ENCODE data around the gene RCVRN. TPM values are rescaled to one million over a fixed set of nuclear protein-coding genes. Genes with fewer than 3 reads are reported as not detected.

RCVRN gene
- total and polyA plus RNA-seq, 2 donors, result under 0.01 to 0.07 TPM

GRCh38 chr17:9917131-9917530 lies 12.1 kb upstream of the RCVRN start:
- peaks cover 2 to 10% of the 10 kb centered on the region in 2 donors for H3K36me3 ChIP-seq (ENCODE audit: control insufficient read depth in 2 of 2, insufficient read depth in 2 of 2, low read length in 1 of 2)

GRCh38 chr17:9916108-9916507 lies 11.0 kb upstream of the RCVRN start:
- H3K4me3 ChIP-seq (ENCODE audit: low read length in 2 of 2), result no peak overlapping the region
- H3K4me1 ChIP-seq (ENCODE audit: control insufficient read depth in 2 of 2, insufficient read depth in 2 of 2, low read length in 2 of 2), result no peaks in the 10 kb centered on the region
- H3K27ac ChIP-seq (ENCODE audit: low read depth in 1 of 2, low read length in 1 of 2), result no peak overlapping the region
- no peak for DNase-seq (ENCODE audit: low read depth in 6 of 9, low spot score in 9 of 9)
- no peaks in the 10 kb centered on the region for H3K27me3 ChIP-seq (ENCODE audit: control insufficient read depth in 2 of 2, insufficient read depth in 1 of 2, low read length in 1 of 2)
- 95% methylated on average over 8 of the region's 8 CpGs for WGBS
- peaks cover 2 to 10% of the 10 kb centered on the region in 2 donors for H3K36me3 ChIP-seq (ENCODE audit: control insufficient read depth in 2 of 2, insufficient read depth in 2 of 2, low read length in 1 of 2)
- H3K9me3 ChIP-seq (ENCODE audit: control insufficient read depth in 2 of 2, insufficient read depth in 1 of 2, low read length in 1 of 2), result no peaks in the 10 kb centered on the region

More at GRCh38 chr17:9917131-9917530, 12.1 kb upstream of the RCVRN start:
- Histone ChIP-seq H3K27ac (ENCODE audit: low read depth in 1 of 2, low read length in 1 of 2) (no peak overlapping the region), H3K4me3 (ENCODE audit: low read length in 2 of 2) (no peak overlapping the region), H3K4me1 (ENCODE audit: control insufficient read depth in 2 of 2, insufficient read depth in 2 of 2, low read length in 2 of 2) (no peaks in the 10 kb centered on the region), H3K9me3 (ENCODE audit: control insufficient read depth in 2 of 2, insufficient read depth in 1 of 2, low read length in 1 of 2) (no peaks in the 10 kb centered on the region), H3K27me3 (ENCODE audit: control insufficient read depth in 2 of 2, insufficient read depth in 1 of 2, low read length in 1 of 2) (no peaks in the 10 kb centered on the region)
- no peak for DNase-seq (ENCODE audit: low read depth in 6 of 9, low spot score in 9 of 9)
- 87% methylated on average over 13 of the region's 13 CpGs for WGBS

- H3K9me3 ChIP-seq (ENCODE audit: control insufficient read depth in 2 of 2, insufficient read depth in 1 of 2, low read length in 1 of 2), result no peaks in the 10 kb centered on the region
- H3K4me3 ChIP-seq (ENCODE audit: low read length in 2 of 2), result no peak overlapping the region
- H3K4me1 ChIP-seq (ENCODE audit: control insufficient read depth in 2 of 2, insufficient read depth in 2 of 2, low read length in 2 of 2), result no peaks in the 10 kb centered on the region
- no peak for DNase-seq (ENCODE audit: low read depth in 6 of 9, low spot score in 9 of 9)
- 99% methylated on average over 5 of the region's 5 CpGs for WGBS
- H3K27me3 ChIP-seq (ENCODE audit: control insufficient read depth in 2 of 2, insufficient read depth in 1 of 2, low read length in 1 of 2), result no peaks in the 10 kb centered on the region
- peaks cover 2 to 10% of the 10 kb centered on the region in 2 donors for H3K36me3 ChIP-seq (ENCODE audit: control insufficient read depth in 2 of 2, insufficient read depth in 2 of 2, low read length in 1 of 2)
- H3K27ac ChIP-seq (ENCODE audit: low read depth in 1 of 2, low read length in 1 of 2), result no peak overlapping the region
Measured at GRCh38 chr17:9913476-9913875, 8.4 kb upstream of the RCVRN start.

GRCh38 chr17:9912121-9913099 lies 7.3 kb upstream of the RCVRN start:
- no peak for DNase-seq (ENCODE audit: low read depth in 6 of 9, low spot score in 9 of 9)
- Histone ChIP-seq H3K4me1 (ENCODE audit: control insufficient read depth in 2 of 2, insufficient read depth in 2 of 2, low read length in 2 of 2) (no peaks in the 10 kb centered on the region), H3K9me3 (ENCODE audit: control insufficient read depth in 2 of 2, insufficient read depth in 1 of 2, low read length in 1 of 2) (no peaks in the 10 kb centered on the region), H3K27ac (ENCODE audit: low read depth in 1 of 2, low read length in 1 of 2) (no peak overlapping the region), H3K27me3 (ENCODE audit: control insufficient read depth in 2 of 2, insufficient read depth in 1 of 2, low read length in 1 of 2) (no peaks in the 10 kb centered on the region), H3K36me3 (ENCODE audit: control insufficient read depth in 2 of 2, insufficient read depth in 2 of 2, low read length in 1 of 2) (peaks cover 2 to 5% of the 10 kb centered on the region in 2 donors), H3K4me3 (ENCODE audit: low read length in 2 of 2) (no peak overlapping the region)
- WGBS, result 81% methylated on average over 18 of the region's 18 CpGs

DNA sequence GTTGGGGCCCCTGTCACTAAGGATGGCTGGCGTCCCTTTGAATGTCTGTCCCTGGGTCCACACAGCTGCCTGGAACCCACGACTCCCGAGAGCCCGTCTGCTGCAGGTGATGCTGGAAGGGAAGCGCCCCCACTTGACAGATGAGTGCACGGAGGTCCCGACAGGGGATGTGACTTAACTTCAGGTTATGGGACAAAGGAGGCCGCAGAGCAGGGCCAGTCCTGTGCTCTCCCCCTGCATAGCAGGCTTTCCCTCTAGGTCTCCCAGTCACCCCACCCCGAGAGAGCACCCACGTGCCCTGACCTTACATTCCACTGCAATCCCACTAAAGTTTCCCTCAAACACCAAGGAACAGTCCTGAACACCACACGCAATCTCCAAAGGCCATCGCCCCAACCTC lies 6.0 kb upstream of the RCVRN start:
- Histone ChIP-seq H3K36me3 (ENCODE audit: control insufficient read depth in 2 of 2, insufficient read depth in 2 of 2, low read length in 1 of 2) (peaks cover 1 to 3% of the 10 kb centered on the region in 2 donors), H3K27me3 (ENCODE audit: control insufficient read depth in 2 of 2, insufficient read depth in 1 of 2, low read length in 1 of 2) (no peaks in the 10 kb centered on the region), H3K9me3 (ENCODE audit: control insufficient read depth in 2 of 2, insufficient read depth in 1 of 2, low read length in 1 of 2) (no peaks in the 10 kb centered on the region), H3K27ac (ENCODE audit: low read depth in 1 of 2, low read length in 1 of 2) (no peak overlapping the region), H3K4me3 (ENCODE audit: low read length in 2 of 2) (no peak overlapping the region), H3K4me1 (ENCODE audit: control insufficient read depth in 2 of 2, insufficient read depth in 2 of 2, low read length in 2 of 2) (no peaks in the 10 kb centered on the region)
- DNase-seq (ENCODE audit: low read depth in 6 of 9, low spot score in 9 of 9), result no peak
- 92% methylated on average over 12 of the region's 12 CpGs for WGBS

DNA sequence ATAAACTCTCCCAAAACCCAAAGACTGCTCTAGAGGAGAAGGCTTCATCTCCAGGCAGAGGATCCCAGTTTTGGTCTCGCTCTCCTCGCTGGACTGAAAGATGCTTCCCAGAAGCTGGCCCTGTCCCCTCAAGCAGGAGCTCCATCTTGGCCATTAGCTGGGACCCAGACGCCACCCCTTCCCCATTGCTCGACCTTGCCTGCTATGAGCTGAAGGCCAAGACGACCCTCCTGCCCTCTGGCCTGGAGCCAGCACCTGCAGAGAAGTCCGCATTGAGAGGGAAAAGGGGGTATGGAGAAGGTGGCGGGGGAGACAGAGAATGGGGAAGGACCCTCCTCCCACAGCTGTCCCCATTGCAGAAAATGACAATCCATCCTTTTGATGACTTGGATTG lies 3.6 kb upstream of the RCVRN start:
- H3K27ac ChIP-seq (ENCODE audit: low read depth in 1 of 2, low read length in 1 of 2), result no peak overlapping the region
- WGBS, result 89% methylated on average over 7 of the region's 7 CpGs
- H3K4me1 ChIP-seq (ENCODE audit: control insufficient read depth in 2 of 2, insufficient read depth in 2 of 2, low read length in 2 of 2), result no peaks in the 10 kb centered on the region
- no peaks in the 10 kb centered on the region for H3K27me3 ChIP-seq (ENCODE audit: control insufficient read depth in 2 of 2, insufficient read depth in 1 of 2, low read length in 1 of 2)
- H3K36me3 ChIP-seq (ENCODE audit: control insufficient read depth in 2 of 2, insufficient read depth in 2 of 2, low read length in 1 of 2), result no peaks in the 10 kb centered on the region
- H3K4me3 ChIP-seq (ENCODE audit: low read length in 2 of 2), result no peak overlapping the region
- no peak for DNase-seq (ENCODE audit: low read depth in 6 of 9, low spot score in 9 of 9)
- H3K9me3 ChIP-seq (ENCODE audit: control insufficient read depth in 2 of 2, insufficient read depth in 1 of 2, low read length in 1 of 2), result no peaks in the 10 kb centered on the region

- DNase-seq (ENCODE audit: low read depth in 6 of 9, low spot score in 9 of 9), result no peak
- H3K4me1 ChIP-seq (ENCODE audit: control insufficient read depth in 2 of 2, insufficient read depth in 2 of 2, low read length in 2 of 2), result no peaks in the 10 kb centered on the region
- H3K4me3 ChIP-seq (ENCODE audit: low read length in 2 of 2), result no peak overlapping the region
- no peak overlapping the region for H3K27ac ChIP-seq (ENCODE audit: low read depth in 1 of 2, low read length in 1 of 2)
- no peaks in the 10 kb centered on the region for H3K27me3 ChIP-seq (ENCODE audit: control insufficient read depth in 2 of 2, insufficient read depth in 1 of 2, low read length in 1 of 2)
- 72% methylated on average over 12 of the region's 12 CpGs for whole genome bisulfite sequencing
- no peaks in the 10 kb centered on the region for H3K36me3 ChIP-seq (ENCODE audit: control insufficient read depth in 2 of 2, insufficient read depth in 2 of 2, low read length in 1 of 2)
- H3K9me3 ChIP-seq (ENCODE audit: control insufficient read depth in 2 of 2, insufficient read depth in 1 of 2, low read length in 1 of 2), result no peaks in the 10 kb centered on the region
Measured at GRCh38 chr17:9907883-9908648, 3.0 kb upstream of the RCVRN start.

DNA sequence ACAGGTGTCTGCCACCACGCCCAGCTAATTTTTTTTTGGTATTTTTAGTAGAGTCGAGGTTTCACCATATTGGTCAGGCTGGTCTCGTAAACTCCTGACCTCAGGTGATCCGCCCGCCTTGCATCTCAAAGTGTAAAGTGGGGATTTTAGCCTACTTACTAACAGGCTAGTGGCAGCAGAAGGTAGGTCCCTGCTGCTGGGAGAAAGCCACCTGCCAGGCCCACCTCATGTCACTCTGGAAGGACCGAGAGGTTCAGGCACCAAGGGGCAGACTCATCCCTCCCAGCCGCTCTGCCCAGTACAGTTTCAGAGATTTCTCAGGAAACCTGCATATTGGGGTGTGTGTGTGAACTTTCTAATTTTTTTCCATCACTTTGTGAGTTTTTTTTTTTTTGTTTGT lies 2.1 kb upstream of the RCVRN start:
- no peak overlapping the region for H3K4me3 ChIP-seq (ENCODE audit: low read length in 2 of 2)
- DNase-seq (ENCODE audit: low read depth in 6 of 9, low spot score in 9 of 9), result no peak
- WGBS, result 91% methylated on average over 7 of the region's 7 CpGs

DNA sequence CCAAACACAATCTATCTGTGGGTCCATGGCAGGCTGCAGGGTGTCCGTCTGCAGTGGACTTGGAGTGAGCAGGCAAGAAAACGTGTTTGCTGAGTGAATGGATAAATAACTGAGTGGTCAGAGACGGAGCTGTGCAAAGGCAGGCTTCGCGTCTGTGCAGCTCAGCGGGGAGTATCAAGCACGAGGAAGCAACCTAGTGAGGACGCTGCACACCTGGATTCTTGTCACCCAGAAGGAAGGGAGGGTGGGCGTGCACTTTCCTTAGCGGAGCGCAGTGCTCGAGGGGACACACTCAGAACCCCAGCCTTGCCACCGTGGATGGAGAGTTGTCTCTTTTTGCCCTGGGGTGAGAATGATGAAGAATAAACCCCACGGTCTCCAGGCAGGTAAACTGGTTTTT lies 1.5 kb upstream of the RCVRN start:
- H3K9me3 ChIP-seq (ENCODE audit: control insufficient read depth in 2 of 2, insufficient read depth in 1 of 2, low read length in 1 of 2), result no peaks in the 10 kb centered on the region
- H3K27me3 ChIP-seq (ENCODE audit: control insufficient read depth in 2 of 2, insufficient read depth in 1 of 2, low read length in 1 of 2), result peaks cover 0 to 4% of the 10 kb centered on the region in 2 donors
- H3K36me3 ChIP-seq (ENCODE audit: control insufficient read depth in 2 of 2, insufficient read depth in 2 of 2, low read length in 1 of 2), result no peaks in the 10 kb centered on the region
- no peak overlapping the region for H3K27ac ChIP-seq (ENCODE audit: low read depth in 1 of 2, low read length in 1 of 2)
- H3K4me1 ChIP-seq (ENCODE audit: control insufficient read depth in 2 of 2, insufficient read depth in 2 of 2, low read length in 2 of 2), result no peaks in the 10 kb centered on the region
- 89% methylated on average over 14 of the region's 14 CpGs for WGBS
- DNase-seq (ENCODE audit: low read depth in 6 of 9, low spot score in 9 of 9), result no peak
- no peak overlapping the region for H3K4me3 ChIP-seq (ENCODE audit: low read length in 2 of 2)

More for the DNA sequence above, 2.1 kb upstream of the RCVRN start:
- Histone ChIP-seq H3K9me3 (ENCODE audit: control insufficient read depth in 2 of 2, insufficient read depth in 1 of 2, low read length in 1 of 2) (no peaks in the 10 kb centered on the region), H3K4me1 (ENCODE audit: control insufficient read depth in 2 of 2, insufficient read depth in 2 of 2, low read length in 2 of 2) (no peaks in the 10 kb centered on the region), H3K27ac (ENCODE audit: low read depth in 1 of 2, low read length in 1 of 2) (no peak overlapping the region), H3K27me3 (ENCODE audit: control insufficient read depth in 2 of 2, insufficient read depth in 1 of 2, low read length in 1 of 2) (peaks cover 0 to under 1% of the 10 kb centered on the region in 2 donors), H3K36me3 (ENCODE audit: control insufficient read depth in 2 of 2, insufficient read depth in 2 of 2, low read length in 1 of 2) (no peaks in the 10 kb centered on the region)
